Osteoblast (primary cell): ENCODE data around the gene NOL4L. TPM values are rescaled to one million over a fixed set of nuclear protein-coding genes. Genes with fewer than 3 reads are reported as not detected.

Experiments used
- DNase-seq: peaks from one replicate; pipeline ENCODE4 v3.0.0; 2011; ENCODE audit warnings: low spot score, mixed read lengths; ENCODE audit not compliant: insufficient read length; ENCODE audit errors: missing footprints
- H2AFZ ChIP-seq: 2 replicates; pipeline ENCODE4 v1.6.0; 2011; ENCODE audit warnings: mild to moderate bottlenecking, low read length
- H3K27ac ChIP-seq: 2 replicates; pipeline ENCODE4 v1.5.1; 2011; ENCODE audit warnings: mild to moderate bottlenecking, low read depth, low read length, moderate library complexity
- H3K27me3 ChIP-seq: 2 replicates; pipeline ENCODE4 v1.6.0; 2012; ENCODE audit warnings: mild to moderate bottlenecking, control low read depth, inconsistent platforms, low read length, moderate library complexity; ENCODE audit not compliant: insufficient read depth
- H3K36me3 ChIP-seq: 2 replicates; pipeline ENCODE4 v1.5.1; 2011; ENCODE audit warnings: mild to moderate bottlenecking, low read length, control low read depth, moderate library complexity; ENCODE audit not compliant: insufficient read depth
- H3K4me1 ChIP-seq: 2 replicates; pipeline ENCODE4 v1.5.1; 2011; ENCODE audit warnings: mild to moderate bottlenecking, low read length, control low read depth, moderate library complexity; ENCODE audit not compliant: insufficient read depth
- H3K4me2 ChIP-seq: 2 replicates; pipeline ENCODE4 v1.6.0; 2011; ENCODE audit warnings: mild to moderate bottlenecking, low read length; ENCODE audit not compliant: insufficient read depth
- H3K4me3 ChIP-seq: fragments of 200-600 bp; sonication (generic); 3 replicates; pipeline ENCODE4 v1.5.1; 2012; ENCODE audit warnings: mild to moderate bottlenecking, low read length, inconsistent platforms; ENCODE audit not compliant: insufficient read depth
- H3K79me2 ChIP-seq: 2 replicates; pipeline ENCODE4 v1.6.0; 2012; ENCODE audit warnings: mild to moderate bottlenecking, low read length, control low read depth, inconsistent platforms; ENCODE audit not compliant: insufficient read depth
- H3K9me3 ChIP-seq: 2 replicates; pipeline ENCODE4 v1.5.1; 2011; ENCODE audit warnings: low read depth, low read length, control low read depth
- H4K20me1 ChIP-seq: 2 replicates; pipeline ENCODE4 v1.6.0; 2012; ENCODE audit warnings: mild to moderate bottlenecking, low read length, control low read depth; ENCODE audit not compliant: insufficient read depth
- total RNA-seq: library from RNA; depleted of rRNA; stranded (reverse); fragments of >200 nt; gene quantifications from 2 replicates; pipeline ENCODE4 v1.2.3, GENCODE V29; 2012
- TF ChIP-seq, protein P1 (sequence below): IDR thresholded peaks from 2 replicates; pipeline ENCODE4 v1.5.1; 2011; ENCODE audit warnings: mild to moderate bottlenecking, low read depth, low read length, moderate library complexity; ENCODE audit errors: extremely low read depth

NOL4L gene
- total RNA-seq, 1 donor, result 6.2 TPM

DNA sequence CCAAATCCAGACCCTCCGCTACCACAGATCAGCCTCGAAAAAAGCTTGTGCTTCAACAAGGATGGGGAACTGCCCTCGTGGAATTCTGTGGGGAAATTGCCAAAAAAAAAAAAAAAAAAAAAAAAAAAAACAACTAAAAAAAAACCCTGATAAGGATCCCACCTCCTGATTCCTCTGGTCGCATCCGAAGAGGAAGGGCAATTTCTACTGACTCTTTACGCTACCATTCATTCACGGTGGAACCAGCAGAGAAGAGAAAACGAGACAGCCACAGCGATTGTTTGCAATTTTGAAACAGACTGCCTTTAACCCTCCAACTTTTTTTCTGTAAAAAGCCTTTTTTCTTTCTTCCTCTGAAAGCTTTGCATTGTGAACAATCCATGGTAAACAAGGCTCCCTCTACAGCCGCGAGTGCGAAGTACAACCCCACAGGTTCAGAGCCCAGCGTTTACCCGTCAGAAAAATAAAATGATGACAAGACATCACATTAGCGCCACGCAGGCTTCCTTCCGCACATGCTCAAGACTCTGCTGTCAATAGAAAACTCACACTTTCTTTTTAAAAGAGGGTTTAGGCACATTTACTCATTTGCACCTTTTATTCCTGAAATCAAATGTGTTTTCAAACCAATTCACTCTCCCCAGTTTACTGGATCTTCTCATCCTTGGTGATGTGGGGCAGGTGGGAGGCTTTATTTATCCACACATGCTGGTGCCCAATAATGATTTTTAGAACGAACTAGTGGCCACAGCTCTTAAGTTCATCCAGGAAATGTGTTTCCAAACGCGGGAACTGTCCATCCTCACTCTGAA is 100.0 kb downstream of the NOL4L start:
- H3K9me3 ChIP-seq, result no peaks in the 10 kb centered on the region
- peak overlapping the region; percentile 91 for H3K4me2 ChIP-seq
- H3K4me1 ChIP-seq, result peaks cover 4% of the 10 kb centered on the region
- peak overlapping the region; percentile 74 for H3K4me3 ChIP-seq
- peak; percentile 91 for DNase-seq
- H4K20me1 ChIP-seq, result peaks cover 14% of the 10 kb centered on the region
- H3K36me3 ChIP-seq, result no peaks in the 10 kb centered on the region
- H3K27ac ChIP-seq, result no peak overlapping the region
- peak overlapping the region; percentile 72 for H2AFZ ChIP-seq
- TF ChIP-seq, protein P1, sequence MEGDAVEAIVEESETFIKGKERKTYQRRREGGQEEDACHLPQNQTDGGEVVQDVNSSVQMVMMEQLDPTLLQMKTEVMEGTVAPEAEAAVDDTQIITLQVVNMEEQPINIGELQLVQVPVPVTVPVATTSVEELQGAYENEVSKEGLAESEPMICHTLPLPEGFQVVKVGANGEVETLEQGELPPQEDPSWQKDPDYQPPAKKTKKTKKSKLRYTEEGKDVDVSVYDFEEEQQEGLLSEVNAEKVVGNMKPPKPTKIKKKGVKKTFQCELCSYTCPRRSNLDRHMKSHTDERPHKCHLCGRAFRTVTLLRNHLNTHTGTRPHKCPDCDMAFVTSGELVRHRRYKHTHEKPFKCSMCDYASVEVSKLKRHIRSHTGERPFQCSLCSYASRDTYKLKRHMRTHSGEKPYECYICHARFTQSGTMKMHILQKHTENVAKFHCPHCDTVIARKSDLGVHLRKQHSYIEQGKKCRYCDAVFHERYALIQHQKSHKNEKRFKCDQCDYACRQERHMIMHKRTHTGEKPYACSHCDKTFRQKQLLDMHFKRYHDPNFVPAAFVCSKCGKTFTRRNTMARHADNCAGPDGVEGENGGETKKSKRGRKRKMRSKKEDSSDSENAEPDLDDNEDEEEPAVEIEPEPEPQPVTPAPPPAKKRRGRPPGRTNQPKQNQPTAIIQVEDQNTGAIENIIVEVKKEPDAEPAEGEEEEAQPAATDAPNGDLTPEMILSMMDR, result peak; percentile 82
- H3K27me3 ChIP-seq, result peaks cover 13% of the 10 kb centered on the region
- peaks cover 14% of the 10 kb centered on the region for H3K79me2 ChIP-seq

- TF ChIP-seq, protein P1, result no peak
- H3K9me3 ChIP-seq, result no peaks in the 10 kb centered on the region
- H3K4me3 ChIP-seq, result peak overlapping the region; percentile 74
- no peaks in the 10 kb centered on the region for H3K36me3 ChIP-seq
- peaks cover 22% of the 10 kb centered on the region for H3K79me2 ChIP-seq
- H4K20me1 ChIP-seq, result peaks cover 22% of the 10 kb centered on the region
- peaks cover 13% of the 10 kb centered on the region for H3K27me3 ChIP-seq
- DNase-seq, result peak; percentile 83
- H3K4me1 ChIP-seq, result peaks cover 4% of the 10 kb centered on the region
- peak overlapping the region; percentile 46 for H3K27ac ChIP-seq
- peak overlapping the region; percentile 91 for H3K4me2 ChIP-seq
- peak overlapping the region; percentile 72 for H2AFZ ChIP-seq
Measured at GRCh38 chr20:32484225-32484957, 100.7 kb downstream of the NOL4L start.

DNA sequence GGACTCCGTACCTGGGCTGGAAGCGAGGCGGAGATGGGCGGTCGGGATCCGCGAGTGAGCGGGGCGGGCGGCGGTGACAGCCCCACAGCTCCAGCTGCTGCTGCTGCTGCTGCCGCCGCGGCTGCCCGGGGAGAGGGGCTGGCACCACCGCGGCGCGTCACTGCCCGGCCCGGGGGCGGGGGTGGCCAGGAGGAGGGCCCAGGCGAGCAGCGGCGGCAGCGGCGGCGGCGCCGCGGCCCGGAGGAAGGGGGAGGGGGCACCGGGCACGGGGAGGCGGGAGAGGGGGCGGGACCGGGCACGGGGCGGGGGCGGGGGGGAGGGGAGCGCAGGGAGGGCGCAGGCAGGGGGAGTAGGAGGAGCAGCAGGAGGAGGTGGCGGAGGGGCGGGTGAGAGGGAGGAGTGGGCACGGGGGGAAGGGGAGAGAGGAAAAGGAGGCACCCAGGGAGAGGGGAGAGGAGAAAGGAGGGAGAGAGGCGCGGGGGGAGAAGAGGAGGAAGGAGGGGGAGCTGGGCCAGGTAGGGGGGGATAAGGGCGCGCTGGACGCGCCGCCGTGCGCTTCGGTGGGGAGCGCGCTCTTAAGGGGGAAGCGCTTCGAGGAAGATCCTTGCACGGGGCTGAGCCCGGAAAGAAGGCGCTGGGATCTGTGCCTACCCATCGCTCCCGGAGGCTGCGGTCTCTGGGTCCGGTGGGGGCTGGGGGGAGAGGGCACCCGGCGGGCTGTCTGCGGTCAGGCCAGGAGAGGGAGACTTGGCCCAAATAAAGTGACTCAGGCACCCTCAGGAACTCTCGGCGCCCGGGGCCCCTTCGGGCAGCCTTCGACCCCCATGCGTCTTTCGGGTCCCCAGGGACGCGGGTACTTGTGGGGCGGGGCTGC is 101.5 kb downstream of the NOL4L start:
- peaks cover 4% of the 10 kb centered on the region for H3K4me1 ChIP-seq
- peaks cover 30% of the 10 kb centered on the region for H4K20me1 ChIP-seq
- H3K27ac ChIP-seq, result no peak overlapping the region
- TF ChIP-seq, protein P1, result no peak
- DNase-seq, result peak; percentile 97
- peak overlapping the region; percentile 41 for H2AFZ ChIP-seq
- peak overlapping the region; percentile 91 for H3K4me2 ChIP-seq
- peak overlapping the region; percentile 83 for H3K4me3 ChIP-seq
- H3K27me3 ChIP-seq, result peaks cover 13% of the 10 kb centered on the region
- no peaks in the 10 kb centered on the region for H3K36me3 ChIP-seq
- H3K79me2 ChIP-seq, result peaks cover 30% of the 10 kb centered on the region
- H3K9me3 ChIP-seq, result no peaks in the 10 kb centered on the region
